Effector CD4-positive, alpha-beta T cell (primary cell): Measurements from ENCODE around the gene RAB40A.
A peak's percentile ranks its signal among the peaks of the same experiment; 100 is the strongest.
"Not testable (repeated sequence)": the region's sequence is repeated elsewhere in the genome, so short reads cannot be mapped to it uniquely, and the experiment has no call there.

Source experiments
- DNase-seq: peaks from one replicate; pipeline ENCODE4 v3.0.0-alpha.2; 2020

The RAB40A gene

DNA sequence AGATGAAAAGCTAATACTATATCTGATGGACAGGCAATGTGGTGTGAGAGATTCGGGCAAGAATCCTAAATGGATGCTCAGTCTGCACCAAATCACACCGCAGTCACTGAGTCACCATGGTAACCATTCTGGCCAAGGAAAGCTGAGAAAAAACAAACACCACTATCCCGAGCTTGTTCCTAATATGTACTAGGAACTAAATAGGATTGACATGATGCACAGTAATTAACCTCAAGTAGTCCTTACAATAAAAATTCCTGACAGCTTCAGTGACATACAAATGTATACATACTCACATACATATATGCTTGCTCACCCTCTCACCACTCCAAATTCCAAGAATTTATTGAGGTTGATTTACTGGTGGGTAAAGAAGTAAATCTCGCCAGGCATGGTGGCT lies 1.1 kb upstream of the RAB40A start:
- DNase-seq, result no peak

DNA sequence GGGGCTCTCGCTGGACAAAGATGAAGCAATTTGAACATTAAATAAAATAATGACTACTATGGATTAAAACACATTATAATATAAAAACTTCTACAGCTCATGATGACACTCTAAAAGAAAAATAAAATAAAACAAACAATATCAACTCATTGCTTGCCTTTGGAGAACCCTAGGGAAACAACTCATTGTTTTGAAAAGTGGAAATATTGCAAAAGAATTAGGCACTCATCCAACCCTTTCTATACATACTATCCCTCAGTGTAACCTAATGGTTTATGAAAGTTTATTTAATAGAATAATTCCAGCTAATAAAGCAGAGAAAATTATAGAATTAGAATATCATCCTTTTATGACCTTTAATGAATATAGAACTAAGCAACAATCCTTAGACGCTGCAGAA lies 718 bp downstream of the RAB40A start:
- no peak for DNase-seq

DNA sequence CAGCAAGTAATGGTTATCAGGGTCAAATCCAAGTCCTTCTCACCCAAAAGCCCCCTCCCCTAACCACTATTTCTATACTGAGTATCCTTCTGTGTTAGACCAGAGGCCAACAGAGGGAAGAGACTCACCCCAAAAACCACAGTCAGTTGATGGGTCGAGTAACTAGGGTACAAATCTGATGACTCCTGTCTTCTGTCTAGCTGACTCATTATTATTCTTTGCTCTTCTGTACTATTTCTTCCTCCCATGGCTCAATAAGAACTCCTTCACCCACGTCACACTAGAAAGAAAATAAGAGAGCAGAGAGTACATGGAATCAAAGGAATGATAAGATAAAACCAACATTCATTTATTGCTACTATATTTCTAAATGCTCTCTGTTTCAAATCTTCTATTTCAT lies 2.0 kb downstream of the RAB40A start:
- DNase-seq, result no peak

DNA sequence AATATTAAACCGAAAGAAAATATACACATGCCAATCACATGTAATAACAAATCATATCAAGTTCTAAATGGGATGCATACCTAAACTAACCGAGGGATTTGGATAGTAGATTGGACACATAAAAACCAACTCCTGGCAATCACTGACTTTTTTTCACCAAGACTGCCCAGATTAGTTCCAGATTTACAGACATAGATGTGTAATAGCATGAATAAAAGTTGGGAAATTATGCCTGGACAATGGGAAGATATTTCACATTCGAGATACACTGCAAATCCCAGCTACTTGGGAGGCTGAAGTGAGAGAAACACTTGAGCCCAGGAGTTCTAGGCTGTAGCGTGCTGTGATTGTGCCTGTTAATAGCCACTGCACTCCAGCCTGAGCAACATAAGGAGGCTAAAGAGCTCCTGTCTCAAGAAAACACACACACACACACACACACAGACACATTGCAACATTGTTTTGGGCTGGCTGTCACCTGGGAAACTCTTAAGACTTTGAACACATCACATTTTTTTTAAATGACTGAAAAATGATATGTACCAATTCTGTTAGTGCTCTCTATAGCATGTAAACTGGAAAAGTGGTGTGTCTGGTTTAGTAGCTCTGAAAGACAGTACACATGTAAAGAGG lies 5.7 kb downstream of the RAB40A start:
- DNase-seq, result no peak

DNA sequence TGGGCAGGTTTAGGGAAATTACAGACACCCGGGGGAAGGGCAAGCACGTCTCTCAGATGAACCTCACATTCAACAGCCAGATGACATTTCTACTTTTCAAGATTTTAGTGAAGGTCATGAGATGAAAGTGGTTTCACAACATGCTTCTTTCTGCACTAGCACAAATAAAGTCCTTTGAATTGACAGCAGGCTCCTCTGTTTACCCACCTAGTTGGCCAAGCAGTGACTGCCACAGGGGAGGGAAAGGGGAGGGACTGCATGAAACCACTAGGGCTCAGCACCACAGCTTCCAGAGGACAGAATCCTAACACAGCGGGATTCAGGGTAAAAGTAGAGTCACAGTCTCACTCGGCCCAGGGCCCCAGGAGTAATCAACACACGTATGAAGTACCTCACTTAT lies 6.2 kb downstream of the RAB40A start:
- DNase-seq, result no peak

DNA sequence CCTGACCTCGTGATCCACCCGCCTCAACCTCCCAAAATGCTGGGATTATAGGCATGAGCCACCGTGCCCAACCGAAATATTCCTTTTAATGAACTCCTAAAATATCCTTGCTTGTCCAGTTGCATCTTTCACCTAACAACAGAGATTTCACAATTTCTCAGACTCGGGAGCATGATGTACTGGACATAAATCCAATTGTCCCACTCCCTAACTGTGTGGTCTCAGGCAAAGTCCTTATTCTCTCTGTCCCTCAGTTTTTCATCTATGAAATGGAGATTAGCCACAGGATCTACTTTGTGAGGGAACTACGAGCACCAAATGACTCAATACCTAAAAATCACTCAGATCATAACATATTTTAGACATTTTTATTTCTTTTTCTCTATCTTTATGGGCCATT lies 9.3 kb downstream of the RAB40A start:
- DNase-seq, result no peak

DNA sequence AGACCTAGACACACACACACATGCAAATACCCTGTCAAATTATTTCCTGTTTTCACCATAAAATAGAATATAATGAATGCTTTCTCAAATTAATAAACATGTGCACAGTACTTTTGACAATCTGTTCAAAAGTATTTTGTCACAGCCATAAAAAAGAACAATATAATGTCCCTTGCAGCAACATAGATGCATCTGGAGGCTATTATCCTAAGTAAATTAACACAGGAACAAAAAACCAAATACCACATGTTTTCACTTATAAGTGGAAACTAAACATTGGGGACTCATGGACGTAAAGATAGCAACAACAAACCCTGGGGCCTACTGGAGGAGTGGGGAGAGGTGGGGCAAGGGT lies 15.5 kb downstream of the RAB40A start:
- no peak for DNase-seq

DNA sequence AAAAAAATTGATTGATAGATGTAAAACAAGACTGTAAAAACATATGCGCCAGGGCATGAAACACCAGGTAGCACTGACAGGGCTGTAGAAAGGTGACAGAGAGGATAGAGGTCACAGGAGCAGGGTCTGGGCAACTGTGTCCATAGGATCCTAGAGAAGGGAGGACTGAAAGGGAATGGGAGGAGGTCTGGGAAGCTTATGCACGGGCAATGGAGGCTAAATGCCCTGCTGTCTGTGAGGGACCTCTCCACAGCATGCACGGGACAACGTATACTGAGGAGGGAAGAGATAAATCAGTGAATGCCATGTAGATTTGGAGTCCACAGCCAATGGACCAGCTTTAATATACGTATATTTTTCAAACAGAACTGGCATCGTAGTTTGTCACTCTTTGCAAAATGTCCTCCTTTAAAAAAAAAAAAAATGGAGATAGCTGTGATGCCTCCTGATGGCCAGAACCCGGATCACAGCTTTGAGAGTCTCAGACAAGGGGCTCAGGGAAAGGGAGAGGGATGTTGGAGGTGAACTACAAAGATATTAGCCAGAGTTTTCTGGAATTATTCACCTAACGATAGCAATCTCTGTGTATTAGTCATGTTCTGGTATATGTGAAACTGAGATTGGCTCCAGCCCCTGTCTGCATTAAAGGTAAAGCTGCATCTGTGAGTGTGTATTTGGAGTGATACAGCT lies 16.0 kb downstream of the RAB40A start:
- no peak for DNase-seq

DNA sequence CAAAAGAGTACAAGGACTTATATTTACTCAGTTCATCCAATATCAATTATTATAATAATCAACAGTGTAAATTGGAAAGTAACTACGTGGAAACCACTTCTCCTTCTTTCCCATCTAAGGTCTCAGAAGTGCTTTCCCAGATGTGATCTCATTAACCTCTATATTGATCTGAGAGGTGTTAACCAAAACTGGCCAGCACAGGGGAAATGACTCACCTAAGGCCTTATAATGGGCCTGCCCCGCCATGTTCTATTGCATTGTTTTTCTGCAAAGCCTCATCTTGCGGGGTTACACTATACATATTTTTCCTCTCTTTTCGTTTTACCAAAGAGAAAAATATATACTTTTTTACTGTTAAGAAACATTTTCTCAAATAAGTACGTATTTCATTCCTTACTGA lies 20.5 kb downstream of the RAB40A start:
- no peak for DNase-seq

DNA sequence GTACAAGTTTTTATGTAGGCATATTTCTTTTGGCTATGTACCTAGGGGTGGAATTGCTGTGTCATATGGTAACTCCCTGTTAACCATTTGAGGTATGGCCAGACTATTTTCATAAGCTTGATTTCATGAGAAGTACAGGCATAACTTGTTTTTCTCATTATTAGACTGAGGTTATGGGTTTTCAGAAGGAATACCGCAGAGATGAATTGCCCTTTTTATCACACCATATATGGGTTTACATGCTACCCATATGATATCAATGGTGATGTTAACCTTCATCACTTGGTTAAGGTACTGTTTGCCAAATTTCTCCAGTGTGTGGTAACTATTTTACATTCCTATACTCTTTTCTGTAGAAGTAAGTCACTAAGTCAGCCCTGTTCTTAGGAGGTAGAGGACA lies 23.5 kb downstream of the RAB40A start:
- DNase-seq, result no peak

DNA sequence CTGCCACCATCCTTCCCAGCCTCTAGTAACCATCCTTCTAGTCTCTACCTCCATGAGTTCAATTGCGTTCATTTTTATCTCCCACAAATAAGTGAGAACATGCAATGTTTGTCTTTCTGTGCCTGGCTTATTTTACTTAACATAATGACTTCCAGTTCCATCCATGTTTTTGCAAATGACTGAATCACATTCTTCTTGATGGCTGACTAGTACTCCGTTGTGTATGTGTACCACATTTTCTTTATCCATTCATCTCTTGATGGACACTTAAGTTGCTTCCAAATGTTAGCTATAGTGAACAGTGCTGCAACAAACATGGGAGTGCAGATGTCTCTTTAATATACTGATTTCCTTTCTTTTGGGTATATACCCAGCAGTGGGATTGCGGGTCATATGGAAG lies 25.7 kb downstream of the RAB40A start:
- DNase-seq, result not testable (repeated sequence)

DNA sequence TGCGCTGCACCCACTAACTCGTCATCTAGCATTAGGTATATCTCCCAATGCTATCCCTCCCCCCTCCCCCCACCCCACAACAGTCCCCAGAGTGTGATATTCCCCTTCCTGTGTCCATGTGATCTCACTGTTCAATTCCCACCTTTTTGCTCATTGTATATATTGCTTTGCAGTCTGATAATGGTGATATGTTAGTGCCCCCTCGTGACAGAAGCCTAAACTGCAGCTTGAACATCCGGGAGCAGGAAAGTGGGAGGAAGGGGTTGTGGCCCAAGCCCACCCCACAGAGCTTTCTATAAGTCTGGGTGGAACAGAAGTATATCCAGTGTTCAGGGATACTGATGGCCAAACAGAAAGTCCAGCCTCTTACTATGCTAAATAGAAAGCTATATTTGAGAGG lies 29.6 kb downstream of the RAB40A start:
- DNase-seq, result peak; percentile 21

DNA sequence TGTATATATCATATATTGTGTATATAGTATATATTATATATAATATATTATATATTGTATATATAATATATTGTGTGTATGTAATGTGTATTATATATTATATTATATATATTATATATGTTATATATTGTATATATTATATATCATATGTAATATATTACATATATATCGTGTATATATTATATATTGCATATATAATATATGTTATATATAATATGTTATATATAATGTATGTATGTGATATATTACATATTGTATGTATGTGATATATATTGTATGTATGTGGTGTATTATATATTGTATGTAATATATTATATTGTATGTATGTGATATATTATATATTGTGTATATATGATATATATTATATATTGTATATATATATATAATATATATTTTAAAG lies 30.5 kb downstream of the RAB40A start:
- no peak for DNase-seq

DNA sequence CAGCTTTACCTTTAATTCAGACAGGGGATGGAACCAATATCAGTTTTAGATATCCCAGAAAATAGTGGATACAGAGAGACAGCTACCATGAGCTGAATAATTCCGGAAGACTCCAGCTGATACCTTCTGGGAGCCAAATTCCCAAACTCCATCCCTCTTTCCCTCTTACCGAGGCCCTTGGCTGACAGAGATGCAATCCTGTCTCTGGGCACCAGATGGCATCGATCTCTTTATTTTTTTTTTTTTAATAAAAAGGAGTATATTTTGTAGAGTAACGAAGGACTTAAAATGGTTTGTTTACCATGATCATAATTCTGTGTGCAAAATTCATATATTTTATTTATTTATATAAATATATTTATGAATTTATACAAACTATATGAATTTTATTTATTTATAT lies 31.0 kb downstream of the RAB40A start:
- DNase-seq, result no peak

DNA sequence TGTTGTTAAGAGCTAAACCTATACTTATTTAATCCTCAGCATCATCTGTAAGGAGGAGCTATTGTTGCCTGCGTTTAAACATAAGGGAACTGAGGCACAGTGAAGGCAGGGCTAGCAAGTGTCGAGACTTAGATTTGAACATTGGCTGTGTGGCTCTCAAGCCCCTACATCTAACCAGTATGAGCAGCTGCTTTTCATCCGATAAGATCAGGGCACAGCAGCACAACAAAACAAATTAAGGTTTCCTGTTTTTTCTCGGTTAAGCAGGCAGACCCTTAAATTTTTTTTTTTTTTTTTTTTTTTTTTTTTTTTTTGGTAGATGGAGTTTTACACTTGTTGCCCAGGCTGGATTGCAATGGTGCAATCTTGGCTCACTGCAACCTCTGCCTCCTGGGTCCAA lies 35.6 kb downstream of the RAB40A start:
- no peak for DNase-seq

DNA sequence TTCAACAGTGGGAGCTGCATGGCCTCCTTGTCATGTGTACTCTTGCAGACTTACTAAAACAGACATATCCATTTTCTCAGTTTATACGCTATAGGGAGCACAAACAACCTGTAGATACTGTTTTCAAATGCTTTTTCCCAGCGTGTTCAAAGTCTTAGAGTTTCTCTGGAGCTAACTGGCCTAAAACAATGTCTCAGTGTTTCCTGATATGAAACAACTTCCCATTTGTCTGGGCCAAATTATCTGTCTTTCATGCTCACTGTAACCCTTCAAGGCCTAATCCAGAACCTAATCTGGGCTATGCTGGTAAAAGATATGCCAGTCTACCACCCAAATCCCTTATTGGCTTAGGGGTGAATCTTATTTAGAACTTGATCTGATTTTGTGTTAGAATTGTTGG lies 38.8 kb downstream of the RAB40A start:
- no peak for DNase-seq

DNA sequence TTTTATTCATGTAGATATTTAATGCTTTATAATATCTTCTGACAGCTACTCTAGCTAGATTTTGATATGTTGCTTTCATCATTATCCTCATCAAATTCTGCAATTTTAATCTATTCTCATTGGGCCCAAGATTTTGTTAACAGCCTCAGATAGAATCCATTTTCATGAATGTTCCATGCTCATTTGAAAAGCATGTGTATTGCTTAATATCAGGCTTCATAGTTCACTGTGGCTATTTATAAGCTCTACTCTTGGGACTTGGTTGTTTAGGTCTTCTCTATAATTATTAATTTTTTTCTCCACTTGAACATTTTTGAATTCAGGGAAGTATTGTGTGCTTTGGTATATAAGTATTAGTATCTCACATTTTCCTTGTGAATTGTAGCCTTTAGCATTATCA lies 41.8 kb downstream of the RAB40A start:
- no peak for DNase-seq

DNA sequence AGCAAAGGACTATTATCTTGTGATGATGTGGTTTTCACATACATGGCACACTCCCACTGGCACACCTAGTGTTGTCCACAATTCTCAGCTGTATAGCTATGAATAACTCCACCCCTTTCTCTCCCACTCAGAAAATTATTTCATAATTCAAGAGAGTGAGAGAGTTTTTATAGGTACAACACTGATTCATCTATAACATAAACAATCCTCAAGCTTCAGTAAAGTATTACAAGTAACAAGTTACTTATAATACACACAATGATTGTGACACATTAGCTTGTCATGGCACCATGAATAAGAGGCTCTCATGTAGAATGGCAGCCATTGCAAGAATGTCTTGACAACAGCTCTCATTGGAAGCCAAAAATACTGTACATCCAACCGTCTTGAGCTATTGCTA lies 43.9 kb downstream of the RAB40A start:
- DNase-seq, result no peak

DNA sequence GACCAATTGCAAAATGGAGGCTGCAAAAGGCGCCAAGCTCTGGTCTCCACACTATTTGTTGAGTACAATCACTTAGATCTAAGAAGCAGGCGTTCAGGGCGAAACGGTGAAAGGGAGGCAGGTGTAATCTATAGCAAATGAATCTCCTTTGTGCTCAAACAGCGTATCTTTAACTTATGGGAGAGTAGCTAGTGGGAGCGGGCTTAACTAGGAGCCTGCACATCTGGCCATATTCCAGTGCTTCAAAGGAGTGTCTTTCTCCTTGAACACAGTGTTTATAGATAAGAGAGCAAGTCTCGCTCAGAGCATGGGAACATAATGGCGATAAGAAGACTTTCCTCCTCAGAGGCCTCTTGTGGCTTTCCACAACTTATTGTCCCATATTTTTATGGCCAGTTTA lies 49.3 kb downstream of the RAB40A start:
- not testable (repeated sequence) for DNase-seq

DNA sequence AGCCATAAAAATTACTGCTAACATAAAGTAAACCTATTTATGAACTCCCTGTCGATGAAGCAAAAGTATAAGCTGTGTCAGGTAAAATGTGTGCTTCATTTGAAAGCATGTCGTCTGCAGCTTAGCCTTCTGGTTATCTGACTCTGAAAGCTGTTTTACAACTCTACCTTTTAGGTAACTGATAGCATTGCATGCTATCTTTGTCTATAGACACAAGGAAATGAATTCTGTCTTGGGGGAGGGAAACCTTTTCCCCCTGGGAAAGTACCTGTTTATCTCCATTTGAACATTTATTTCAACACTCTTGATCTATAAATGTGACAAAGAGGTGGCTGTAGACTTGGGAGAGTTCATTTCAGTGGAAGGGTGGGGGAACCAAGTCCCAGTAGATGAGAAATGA lies 51.4 kb downstream of the RAB40A start:
- DNase-seq, result no peak

DNA sequence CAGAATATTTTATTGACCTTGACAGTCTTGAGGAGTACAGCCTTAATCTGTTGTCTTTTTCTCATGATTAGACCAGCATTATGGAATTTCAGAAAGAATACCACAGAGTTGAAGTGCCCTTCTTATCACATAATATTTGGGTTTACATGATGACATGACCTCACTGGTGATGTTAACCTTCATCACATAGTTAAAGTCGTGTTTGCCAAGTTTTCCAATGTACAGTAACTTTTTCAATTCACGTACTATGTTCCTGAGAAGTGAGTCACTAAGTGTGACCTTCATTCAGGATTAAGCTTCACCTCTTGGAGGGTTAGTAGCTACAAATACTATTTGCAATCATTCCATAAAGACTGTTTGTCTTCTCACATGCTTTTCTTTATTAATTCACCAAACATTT lies 52.1 kb downstream of the RAB40A start:
- no peak for DNase-seq

DNA sequence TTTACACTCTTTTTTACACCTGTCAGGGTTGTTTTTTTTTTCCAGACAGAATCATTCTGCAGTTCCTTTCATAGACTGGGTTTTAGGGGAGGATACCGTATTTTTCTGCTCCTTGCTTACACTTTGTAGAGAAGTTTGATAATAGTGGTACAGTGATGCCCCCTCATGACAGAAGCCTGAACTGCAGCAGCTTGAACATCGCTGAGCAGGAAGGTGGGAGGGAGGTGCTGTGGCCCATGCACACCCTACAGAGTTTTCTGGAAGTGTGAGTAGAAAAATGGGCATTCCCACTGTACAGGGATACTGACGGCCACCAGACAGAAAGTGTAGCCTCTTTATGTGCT lies 54.5 kb downstream of the RAB40A start:
- peak; percentile 64 for DNase-seq

DNA sequence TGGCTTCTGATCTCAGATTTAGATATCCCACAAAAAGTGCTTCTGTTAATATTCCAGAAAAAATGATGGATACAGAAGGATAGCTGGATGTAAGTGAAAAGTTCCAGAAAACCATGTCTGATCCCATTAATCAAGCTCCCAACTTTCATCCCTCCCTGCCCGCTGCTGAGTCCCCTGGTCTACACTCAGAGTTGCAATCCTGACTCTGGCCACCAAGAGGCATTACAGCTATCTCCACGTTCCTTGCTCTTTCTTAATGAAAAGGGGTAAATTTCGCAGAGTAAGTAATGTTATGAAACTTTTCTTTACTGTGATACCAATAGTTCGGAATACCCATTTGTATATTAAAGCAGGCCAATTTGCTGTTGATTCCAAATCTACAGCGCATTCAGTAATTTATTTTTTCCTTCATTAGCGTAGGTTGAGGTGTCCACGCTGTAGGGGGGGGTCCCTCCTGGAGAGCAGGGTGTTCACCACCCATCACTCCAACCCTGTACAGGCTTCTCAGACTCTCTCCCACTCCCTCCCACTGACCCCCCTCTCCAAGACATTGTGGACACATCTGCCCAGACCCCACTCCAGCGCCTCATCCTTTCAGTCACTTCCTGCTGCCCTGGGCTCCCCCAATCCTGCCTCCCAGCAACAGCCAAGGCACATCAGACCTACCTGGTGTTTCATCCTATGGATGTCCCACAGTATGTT lies 55.1 kb downstream of the RAB40A start:
- peak; percentile 6 for DNase-seq

DNA sequence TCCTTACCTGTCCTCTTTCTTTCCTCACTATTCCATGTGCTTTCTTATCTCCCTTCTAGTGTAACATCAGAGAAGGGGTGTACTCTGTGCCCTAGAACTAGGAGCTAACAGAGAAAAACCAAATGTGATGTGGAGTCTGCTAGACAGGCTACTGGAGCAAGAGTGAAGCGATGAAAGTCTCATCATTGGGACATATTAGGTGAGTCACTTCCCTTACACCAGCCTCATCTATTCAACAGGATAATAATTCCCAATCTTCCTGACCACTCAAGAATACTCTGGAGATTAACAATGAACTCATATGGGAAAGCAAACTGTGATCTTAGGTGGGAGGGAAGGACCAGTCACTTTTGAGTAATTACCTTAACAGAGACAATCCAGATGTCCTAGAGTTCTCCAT lies 58.1 kb downstream of the RAB40A start:
- no peak for DNase-seq
